ENCODE data around the gene CDKAL1.

CDKAL1 gene

DNA sequence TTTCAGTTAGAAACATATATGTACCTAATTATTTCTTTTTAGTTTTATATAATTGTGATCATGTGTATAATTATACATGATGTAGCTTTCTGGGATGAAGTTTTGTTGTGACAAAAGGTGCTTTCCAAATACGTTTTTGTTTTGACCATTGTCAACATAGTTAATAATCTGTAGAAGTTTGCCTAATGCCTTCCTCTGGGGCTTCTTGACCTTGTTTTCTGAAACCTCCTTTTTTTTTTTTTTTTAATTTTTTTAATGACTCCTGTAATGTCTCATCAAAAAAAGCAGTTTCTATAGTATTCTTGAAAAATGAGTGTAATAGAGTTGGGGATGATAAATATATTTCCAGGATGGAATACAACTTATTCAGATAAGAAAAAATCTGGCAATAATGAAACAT, 624.6 kb downstream of the CDKAL1 start:
- DNase-seq (ENCODE audit: low read depth in 1 of 2, low spot score in 1 of 2), result no peak

DNA sequence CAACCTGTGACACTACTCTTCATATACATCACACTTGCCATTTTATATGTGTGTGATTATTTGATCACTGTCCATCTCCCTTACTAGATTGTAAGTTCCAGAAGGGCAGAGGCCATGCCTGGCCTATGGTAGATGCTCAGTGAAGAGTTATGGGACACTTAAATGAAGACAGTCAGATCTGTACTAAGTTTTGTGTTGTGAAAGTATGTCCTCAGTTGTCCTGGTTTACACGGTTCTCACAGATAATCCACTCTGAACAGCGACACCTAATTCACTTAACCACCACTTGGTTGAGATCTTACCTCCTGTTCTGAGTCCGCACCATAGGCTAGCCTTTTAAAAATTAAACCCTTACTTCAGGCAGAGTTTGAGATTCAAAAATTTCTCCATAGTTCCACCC, 625.2 kb downstream of the CDKAL1 start:
- no peak for DNase-seq (ENCODE audit: low read depth in 1 of 2, low spot score in 1 of 2)

DNA sequence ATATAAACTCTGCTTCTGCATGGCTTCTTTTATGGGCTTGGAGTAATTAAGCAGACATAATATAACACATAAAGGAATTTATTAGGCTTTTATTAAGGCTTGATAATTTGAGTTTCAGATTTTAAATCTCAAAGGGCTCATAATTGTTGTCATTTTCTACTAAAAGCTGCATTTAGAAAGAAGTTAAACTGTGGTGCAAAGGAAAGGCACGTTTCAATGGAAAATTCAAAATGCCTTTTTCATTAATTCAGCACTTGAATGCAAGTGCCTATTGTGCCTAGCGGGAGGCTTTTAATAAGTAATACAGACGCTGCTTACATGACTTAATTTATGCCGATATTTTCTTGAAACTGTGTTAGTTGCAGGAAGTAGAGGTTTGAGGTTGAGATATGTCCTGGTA, 627.5 kb downstream of the CDKAL1 start:
- no peak for DNase-seq (ENCODE audit: low read depth in 1 of 2, low spot score in 1 of 2)

DNA sequence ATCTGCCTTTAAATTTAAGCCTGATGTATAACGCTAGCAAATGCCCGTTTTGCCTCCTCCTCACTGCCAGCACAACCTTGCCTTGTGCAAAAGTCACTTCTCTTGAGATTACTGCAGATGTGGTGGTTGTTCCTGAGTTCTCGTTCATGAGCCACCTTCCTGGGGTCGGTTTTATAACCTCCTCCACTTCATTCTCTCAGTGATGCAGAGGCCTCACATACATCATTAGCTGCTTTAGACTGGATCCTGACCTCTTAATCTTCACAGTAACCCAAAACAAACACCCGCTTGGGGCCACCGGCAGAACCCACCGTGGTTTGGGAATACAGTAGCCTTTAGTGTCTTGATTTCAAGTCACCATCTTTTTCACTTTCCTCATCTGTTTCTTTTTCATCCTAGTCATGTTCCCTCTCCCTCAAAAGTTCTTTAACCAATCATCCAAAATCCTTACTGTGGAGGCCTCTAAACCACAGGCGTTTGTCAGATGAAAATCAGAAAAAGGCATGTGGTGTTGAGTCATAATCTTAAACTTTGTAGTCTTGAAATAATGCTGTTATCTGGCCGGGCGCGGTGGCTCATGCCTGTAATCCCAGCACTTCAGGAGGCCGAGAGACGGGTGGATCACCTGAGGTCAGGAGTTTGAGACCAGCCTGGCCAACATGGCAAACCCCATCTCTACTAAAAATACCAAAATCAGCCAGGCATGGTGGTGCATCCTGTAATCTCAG, 629.0 kb downstream of the CDKAL1 start:
- DNase-seq (ENCODE audit: low read depth in 1 of 2, low spot score in 1 of 2), result no peak

DNA sequence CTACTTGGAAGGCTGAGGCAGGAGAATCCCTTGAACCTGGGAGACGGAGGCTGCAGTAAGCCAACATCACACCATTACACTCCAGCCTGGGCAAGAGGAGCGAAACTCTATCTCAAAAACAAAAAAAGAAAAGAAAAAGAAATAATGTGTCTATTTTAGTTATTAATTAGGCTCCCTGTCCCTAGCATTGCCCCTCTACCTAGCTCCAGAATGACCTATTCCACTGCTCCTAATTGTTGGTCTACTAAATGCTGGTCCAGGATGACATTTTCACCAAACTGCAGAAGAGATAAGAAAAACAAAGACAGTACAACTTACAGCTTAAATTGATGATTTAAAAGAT, 629.6 kb downstream of the CDKAL1 start:
- DNase-seq (ENCODE audit: low read depth in 1 of 2, low spot score in 1 of 2), result no peak

DNA sequence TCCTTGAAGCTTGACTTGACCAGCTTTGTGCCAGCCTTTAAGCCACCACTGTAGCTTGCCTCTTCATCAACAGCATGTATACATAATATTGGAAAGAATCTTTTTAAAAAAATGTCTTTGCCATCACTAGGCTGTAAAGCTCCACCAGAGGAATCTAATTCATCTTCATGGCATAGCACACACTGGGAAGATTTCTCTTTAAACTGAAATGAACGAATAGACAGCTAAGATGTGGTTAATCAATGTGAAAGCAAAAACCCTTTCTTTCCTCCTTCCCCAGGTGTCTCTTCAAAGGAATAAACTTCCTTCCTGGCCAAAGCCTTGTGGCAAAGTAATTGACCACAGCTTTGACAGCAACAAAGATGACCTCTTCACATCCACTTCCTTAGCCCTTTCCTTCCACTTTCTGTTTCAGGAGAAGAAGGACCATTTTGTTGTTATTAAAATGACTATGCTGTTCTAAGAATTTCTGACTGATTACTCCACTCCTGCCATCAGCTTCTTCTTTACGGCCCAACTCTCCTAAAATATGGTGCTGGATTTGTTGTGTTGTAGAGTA, 630.6 kb downstream of the CDKAL1 start:
- no peak for DNase-seq (ENCODE audit: low read depth in 1 of 2, low spot score in 1 of 2)

DNA sequence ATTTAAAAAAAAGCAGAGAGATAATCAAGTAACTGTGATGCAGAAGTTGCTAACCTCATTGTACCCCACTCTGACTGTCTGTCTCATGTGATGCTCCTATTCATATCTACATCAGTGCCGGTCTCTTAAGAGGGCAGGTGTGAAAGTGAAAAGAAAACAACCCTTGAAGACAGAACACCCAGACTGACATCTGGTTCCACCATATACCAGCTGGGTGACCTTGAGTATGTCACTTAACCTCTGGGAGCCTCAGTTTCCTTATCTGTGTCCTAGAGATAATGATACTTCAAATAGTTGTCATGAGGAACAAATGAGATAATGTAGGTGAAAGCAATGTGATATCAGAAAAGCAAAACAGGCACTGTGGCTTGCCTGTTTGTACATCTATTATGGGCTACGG, 632.5 kb downstream of the CDKAL1 start:
- no peak for DNase-seq (ENCODE audit: low read depth in 1 of 2, low spot score in 1 of 2)

DNA sequence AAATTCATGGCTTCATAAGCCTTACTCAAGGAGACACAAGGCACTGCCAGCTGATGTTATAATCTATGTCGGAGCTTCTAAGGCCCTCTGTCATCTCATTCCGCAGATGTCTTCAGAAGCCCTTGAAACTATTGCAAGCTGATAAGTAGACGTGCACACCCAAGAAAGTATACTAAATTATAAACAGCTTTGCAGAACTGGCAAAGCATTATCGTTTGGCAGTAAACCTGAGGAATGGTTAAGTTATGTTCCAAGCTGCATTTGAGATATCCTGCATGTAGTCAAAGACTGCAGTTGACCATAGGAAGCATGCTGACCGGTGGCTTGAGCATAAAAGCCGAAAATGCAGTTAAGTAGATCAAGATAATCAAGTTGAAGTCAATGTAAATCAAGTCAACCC, 633.5 kb downstream of the CDKAL1 start:
- DNase-seq (ENCODE audit: low read depth in 1 of 2, low spot score in 1 of 2), result no peak

DNA sequence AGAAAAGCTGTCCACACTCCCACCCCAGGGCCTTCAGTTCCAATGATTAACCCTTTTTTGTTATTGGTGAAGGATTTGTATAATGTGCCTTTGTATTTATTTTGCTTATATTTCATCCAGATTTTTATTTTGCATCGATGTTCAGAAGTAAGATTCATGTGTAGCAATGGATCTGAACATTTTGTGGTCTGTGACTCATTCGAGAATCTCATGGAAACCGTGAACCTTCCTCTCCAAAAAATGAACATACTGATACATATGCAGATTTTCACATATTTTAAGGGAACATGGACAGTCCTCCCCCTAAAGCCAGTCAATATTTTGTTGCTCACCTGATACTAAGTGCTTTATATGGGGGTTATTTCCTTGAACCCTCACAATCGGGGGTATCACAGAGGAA, 637.5 kb downstream of the CDKAL1 start:
- DNase-seq (ENCODE audit: low read depth in 1 of 2, low spot score in 1 of 2), result no peak

DNA sequence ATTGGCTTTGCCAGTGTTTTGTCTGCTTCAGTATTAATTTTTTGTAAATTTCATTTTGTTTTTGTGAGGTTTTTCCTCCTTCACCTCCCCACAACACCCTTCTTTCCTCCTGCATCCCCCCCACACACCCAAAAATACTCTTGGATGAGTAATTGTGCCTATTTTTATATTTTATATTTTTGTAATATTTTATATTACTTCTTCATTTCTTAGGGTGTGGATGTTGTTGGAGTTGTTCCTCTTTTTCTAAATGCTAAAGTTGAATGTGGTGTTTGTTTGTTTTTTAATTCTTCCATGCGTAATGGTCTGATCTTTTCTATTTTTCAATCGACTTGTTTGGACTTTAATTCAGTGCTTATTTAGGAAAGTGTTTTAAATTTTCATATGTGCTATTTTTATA, 638.8 kb downstream of the CDKAL1 start:
- DNase-seq (ENCODE audit: low read depth in 1 of 2, low spot score in 1 of 2), result no peak

DNA sequence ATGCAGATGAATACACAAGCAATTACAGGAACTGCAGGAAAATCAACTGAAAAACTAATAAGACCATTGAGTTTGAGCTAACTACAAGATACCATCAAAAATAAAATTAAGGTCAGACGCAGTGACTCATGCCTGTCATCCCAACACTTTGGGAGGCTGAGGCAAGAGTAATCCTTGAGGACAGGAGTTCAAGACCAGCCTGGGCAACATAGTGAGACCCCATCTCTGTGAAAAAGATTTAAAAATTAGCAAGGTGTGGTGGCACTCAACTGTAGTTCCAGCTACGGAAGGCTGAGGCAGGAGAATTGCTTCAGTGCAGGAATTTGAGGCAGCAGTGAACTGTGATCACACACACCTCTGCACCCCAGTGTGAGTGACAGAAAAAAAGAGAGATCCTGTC, 639.4 kb downstream of the CDKAL1 start:
- DNase-seq (ENCODE audit: low read depth in 1 of 2, low spot score in 1 of 2), result no peak

DNA sequence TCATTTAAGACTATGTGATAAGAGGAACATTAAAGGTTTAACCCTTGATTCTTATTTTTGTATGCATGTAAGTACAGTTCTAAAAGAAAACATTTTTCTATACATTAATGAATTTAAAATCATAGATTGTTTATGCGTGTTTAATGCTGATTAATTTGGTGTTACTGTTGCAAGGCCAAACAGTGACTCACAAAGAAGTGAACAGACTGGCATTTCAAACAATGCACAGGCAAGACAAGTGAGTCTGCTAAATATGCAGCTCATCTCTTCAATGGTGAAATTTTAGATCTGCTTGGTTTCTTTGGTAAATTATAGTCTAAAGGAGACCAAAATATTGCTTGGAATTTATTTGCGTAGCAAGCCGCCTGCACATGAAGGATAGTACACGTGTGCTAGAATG, 641.9 kb downstream of the CDKAL1 start:
- no peak for DNase-seq (ENCODE audit: low read depth in 1 of 2, low spot score in 1 of 2)

DNA sequence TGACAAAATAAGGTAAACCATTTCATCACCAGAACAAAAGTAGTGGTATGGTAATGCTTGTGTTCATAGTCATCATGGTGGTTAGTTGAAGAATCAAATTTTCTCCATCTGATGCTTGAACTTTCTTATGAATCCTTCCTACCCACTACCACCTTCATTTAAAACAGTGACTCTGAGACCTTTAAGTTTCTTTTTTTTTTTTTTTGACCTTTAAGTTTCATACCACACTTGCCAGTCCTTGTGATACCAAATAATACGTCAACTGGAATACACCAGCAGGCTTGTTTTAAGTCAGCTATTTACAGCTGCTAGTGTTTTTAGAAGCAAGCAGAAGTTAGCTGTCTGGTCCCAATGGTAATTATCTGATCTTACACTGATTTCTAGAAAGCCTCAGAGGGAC, 645.9 kb downstream of the CDKAL1 start:
- DNase-seq (ENCODE audit: low read depth in 1 of 2, low spot score in 1 of 2), result no peak

DNA sequence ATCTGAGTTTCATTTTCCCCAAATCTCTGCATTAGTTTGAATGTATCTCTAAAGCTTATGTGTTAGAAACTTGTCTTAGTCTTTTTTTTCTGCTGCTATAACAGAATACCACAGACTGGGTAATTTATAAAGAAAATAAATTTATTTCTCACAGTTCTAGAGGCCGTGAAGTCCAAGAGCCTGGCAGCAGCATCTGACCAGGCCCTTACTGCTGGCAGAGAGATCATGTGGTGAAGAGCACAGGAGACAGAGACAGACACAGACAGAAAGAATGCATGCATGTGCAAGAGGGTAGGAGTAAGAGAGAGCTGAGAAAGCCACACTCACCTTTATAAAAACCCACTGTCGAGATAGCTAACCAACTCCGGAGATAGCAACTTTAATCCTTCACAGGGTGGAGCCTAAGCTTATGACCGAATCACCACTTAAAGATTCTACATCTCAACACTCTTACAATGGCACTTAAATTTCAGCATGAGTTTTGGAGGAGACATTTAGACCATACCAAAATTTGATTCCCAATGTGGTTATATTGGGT, 646.6 kb downstream of the CDKAL1 start:
- no peak for DNase-seq (ENCODE audit: low read depth in 1 of 2, low spot score in 1 of 2)

DNA sequence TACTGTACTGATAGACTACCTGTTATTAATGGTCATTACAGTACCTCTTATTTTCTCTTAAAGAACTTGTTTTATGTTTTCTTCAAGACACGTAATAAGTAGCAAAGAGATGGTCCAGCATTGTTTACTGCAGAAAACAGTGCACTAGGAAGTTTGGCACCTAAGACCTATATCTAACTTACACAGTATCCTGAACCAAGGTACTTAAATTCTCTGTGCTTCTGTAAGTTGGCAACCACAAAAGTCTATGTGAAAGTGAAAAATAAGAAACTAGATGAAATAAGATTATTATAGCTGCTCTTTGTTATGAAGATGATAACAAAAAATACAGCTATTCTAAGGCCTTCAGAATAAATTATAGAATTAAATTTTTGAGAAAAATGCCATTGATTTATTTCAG, 647.6 kb downstream of the CDKAL1 start:
- DNase-seq (ENCODE audit: low read depth in 1 of 2, low spot score in 1 of 2), result no peak

DNA sequence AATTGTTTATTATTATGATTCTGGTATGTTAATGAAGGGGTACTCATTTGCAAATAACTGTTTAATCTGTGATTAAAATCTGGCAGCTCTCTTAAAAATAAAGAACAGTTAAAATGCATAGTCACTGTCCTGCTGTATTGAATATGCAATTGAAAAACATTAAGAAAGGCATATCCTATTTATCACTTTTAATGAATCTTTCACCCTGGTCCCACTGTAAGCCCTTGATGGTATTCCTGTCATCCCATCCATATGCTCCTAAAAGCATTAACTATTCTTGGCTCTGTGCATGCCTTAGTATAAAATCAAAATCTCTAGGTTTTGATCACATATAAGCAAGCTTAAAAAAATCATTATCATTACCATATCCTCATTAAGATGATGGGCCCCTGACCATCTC, 648.3 kb downstream of the CDKAL1 start:
- no peak for DNase-seq (ENCODE audit: low read depth in 1 of 2, low spot score in 1 of 2)

DNA sequence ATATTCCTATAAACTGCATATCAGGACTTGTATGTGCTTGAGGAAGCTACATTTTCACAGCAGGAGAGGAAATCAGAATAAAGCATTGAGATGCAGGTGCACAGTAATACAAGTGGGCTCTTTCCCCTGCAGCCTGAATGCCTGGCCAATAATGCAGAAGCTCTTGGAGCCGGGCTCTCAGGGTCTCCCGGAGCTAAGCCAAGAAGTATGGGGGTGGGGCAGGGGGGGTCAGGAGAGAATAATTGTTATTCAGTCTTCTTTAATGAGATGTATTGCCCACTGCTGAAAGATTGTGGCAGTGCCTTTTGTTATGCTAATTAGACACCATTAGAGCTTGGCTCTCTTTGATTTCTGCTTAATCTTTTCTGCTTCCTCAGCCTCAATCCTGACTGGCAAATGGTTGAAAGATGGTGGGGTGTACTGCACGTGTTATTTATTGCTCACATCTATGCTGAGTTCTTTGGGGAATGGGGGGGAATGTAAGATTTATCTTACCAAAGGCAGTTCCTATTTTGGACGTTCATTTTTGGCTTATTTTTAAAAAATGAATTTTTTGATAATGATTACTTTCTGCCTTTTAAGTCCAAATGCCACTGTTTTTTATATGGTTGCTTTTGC, 651.7 kb downstream of the CDKAL1 start:
- DNase-seq (ENCODE audit: low read depth in 1 of 2, low spot score in 1 of 2), result no peak

DNA sequence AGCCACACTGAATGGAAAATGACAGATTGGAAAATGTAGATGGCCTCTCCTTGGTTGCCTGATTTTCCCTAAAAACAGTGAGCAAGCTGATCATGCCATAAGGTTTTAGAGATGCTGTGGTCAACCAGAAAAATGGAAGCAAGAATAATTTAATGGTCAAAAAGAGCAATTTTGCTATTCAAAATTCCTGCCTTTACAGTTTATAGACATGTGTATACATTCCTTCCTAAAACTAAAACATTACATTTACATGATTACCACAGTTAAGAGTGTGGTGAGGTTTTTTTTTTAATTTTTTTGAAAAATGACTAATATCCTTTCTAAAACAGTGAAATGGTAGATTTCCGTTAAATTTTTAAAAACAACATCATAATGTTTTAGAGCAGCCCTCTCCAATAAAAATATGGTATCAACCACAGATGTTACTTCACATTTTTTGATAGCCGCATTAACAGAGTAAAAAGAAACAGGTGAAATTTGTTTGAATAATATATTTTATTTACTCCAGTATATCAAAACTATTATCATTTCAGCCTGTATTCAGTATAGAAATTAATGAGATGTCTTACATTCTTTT, 652.3 kb downstream of the CDKAL1 start:
- no peak for DNase-seq (ENCODE audit: low read depth in 1 of 2, low spot score in 1 of 2)

DNA sequence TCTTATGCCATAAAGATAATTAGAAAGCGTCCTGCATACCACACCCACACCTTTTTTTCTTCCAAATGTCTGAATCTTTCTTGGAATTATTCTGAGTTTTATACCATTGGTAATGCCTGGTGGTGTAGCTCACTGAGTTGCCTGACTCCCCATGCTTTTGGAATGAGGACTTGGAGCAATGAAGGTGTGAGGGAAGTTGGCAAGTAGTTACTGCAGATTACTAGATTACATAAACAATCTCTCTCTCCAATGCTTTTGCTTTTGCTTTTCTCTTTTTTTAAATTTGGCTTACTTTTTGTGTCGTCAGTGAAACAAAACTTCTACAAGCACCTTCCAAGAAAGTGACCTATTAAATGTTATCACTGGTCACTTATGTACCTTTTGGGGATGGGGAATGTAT, 653.2 kb downstream of the CDKAL1 start:
- no peak for DNase-seq (ENCODE audit: low read depth in 1 of 2, low spot score in 1 of 2)

DNA sequence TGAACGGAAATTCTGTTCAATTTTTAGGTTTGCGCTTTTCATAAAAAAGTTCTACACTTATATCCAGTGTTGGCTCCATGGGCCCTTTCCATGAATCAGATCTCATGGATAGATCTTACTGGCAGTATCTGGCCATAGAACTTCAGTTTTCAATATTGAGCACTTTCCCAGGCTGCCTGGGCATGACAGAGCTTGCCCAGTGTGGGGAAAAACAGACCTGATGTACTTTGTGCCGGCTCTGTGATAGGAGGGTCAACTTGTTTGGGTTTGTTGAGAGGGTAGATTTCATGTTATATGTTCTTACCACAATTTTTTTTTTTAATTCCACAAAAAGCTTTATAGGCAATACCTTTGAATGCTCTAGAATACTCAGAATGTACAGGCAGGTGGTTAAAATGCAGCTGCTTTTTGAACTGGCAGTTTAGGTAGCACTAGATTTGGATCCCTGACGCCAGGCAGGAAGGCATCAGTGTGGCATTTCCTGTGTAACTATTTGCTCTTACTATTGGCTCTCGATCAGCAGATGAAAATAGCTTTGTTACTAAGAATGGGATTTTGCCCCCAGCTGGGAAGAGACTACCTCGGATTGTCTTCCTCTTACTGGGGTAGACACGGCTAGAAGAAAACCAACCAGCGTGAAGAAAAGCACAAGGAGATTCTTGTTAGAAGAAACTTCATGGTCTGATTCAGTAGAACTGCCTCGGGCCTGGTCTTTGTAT, 654.4 kb downstream of the CDKAL1 start:
- no peak for DNase-seq (ENCODE audit: low read depth in 1 of 2, low spot score in 1 of 2)

DNA sequence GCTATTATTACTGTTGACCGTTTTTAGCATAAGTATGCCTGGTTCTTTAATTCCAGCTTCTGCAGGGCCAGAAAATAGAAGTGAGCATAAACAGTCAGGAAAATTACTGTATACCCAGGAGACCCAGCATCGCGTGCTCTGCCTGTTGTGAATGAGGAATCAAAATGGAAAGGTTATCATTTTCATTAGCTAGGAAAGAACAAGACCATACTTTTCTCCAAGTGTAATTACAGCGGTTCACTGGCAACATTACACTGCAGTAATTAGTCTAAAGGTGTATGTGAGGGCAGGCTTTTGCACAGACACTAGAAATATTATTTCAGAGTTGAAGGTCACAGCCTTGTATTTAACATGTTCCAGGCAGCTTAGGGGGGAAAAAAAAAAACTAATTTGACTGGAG, 655.5 kb downstream of the CDKAL1 start:
- no peak for DNase-seq (ENCODE audit: low read depth in 1 of 2, low spot score in 1 of 2)

DNA sequence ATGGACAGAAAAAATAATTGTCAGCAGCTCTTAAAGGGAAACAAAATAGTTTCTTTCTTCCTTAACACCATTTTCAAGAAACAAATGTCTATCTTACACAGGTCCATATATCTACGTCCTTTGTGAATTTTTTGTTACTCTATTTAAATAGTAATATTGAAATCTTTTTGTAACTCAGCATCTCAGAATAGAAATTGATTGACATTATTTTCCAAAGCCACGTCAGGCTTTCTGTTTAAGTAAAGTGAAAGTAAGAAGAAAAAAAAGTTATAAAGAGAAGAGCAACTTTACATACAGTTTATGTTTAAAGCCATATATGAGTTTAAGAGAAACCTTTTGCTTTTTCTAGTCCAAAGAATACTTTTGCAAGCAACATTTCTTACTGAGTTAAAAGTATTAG, 656.4 kb downstream of the CDKAL1 start:
- DNase-seq (ENCODE audit: low read depth in 1 of 2, low spot score in 1 of 2), result no peak

Data from activated CD4-positive, alpha-beta T cell treated with anti-CD3 and anti-CD28 coated beads, Interleukin-2, amount 50 U/mL, for 24 hours (primary cell).